GM12878 (cell line): ENCODE measurements around the gene MINDY3. TPM values are rescaled to one million over a fixed set of nuclear protein-coding genes. Genes with fewer than 3 reads are reported as not detected.

Source experiments
- ATAC-seq: fragments of 200-7000 bp; cut with Tn5 transposase; 3 replicates; pipeline ENCODE4 v1.9.1; 2020; ENCODE audit warnings: mild to moderate bottlenecking, moderate library complexity
- BruUV-seq: library from RNA; stranded (reverse); fragments of 400-500 nt; replicated peaks from 2 replicates; lab custom pipeline; 2021; lab: Mats Ljungman, UMichigan
- CTCF ChIA-PET: fragments of 300-600 bp; sonication (Branson Sonifier 250); formaldehyde crosslinking; extraction: SDS; loops from one replicate; lab custom pipeline; 2021; ENCODE audit warnings: inconsistent platforms; lab: Yijun Ruan, JAX
- POLR2A ChIA-PET: fragments of 350-600 bp; formaldehyde crosslinking; extraction: SDS; loops from one replicate; lab custom pipeline; 2021; ENCODE audit warnings: inconsistent platforms; lab: Charles Lee
- RAD21 ChIA-PET: fragments of 300-600 bp; sonication (Branson Sonifier 250); formaldehyde crosslinking; loops from one replicate; lab custom pipeline; 2023; ENCODE audit warnings: antibody characterized with exemption; ENCODE audit not compliant: unreplicated experiment; lab: Charles Lee
- SMC1A ChIA-PET: fragments of 300-600 bp; sonication (Branson Sonifier 250); formaldehyde crosslinking; loops from one replicate; lab custom pipeline; 2023; ENCODE audit not compliant: unreplicated experiment, uncharacterized antibody; lab: Charles Lee
- DNase-seq: peaks from one replicate; pipeline ENCODE4 v3.0.0-alpha.2; 2011; ENCODE audit warnings: low read depth, low spot score
- FAIRE-seq: peaks from 3 replicates; lab custom pipeline; 2011; peaks lifted over from hg19 to GRCh38; lab: Jason Lieb, UNC
- H2AFZ ChIP-seq: 2 replicates; pipeline ENCODE4 v1.6.0; 2011; ENCODE audit warnings: low read depth, low read length, control low read depth; ENCODE audit not compliant: control insufficient read depth
- H3K27ac ChIP-seq: 2 replicates; pipeline ENCODE4 v1.5.1; 2011; ENCODE audit warnings: control low read depth; ENCODE audit not compliant: control insufficient read depth, insufficient read depth
- H3K27me3 ChIP-seq, 2 experiments: replicated peaks in 1 of 2; 2 replicates each; pipeline versions ENCODE4 v1.6.0 to v1.6.1; 2011; ENCODE audit warnings: low read length in 1 of 2; ENCODE audit not compliant: control insufficient read depth in 2 of 2, insufficient read depth in 2 of 2
- H3K36me3 ChIP-seq, 2 experiments: 2 replicates each; pipeline ENCODE4 v1.5.1; 2011; ENCODE audit warnings: low read length in 1 of 2; ENCODE audit not compliant: control insufficient read depth in 2 of 2, insufficient read depth in 2 of 2
- H3K4me1 ChIP-seq: 2 replicates; pipeline ENCODE4 v1.6.1; 2011; ENCODE audit warnings: mild to moderate bottlenecking, low read length, moderate library complexity, mixed read lengths; ENCODE audit not compliant: control insufficient read depth, insufficient read depth
- H3K4me2 ChIP-seq: 2 replicates; pipeline ENCODE4 v1.6.0; 2011; ENCODE audit warnings: control low read depth; ENCODE audit not compliant: control insufficient read depth, insufficient read depth
- H3K4me3 ChIP-seq: fragments of 200-600 bp; sonication (generic); 2 replicates; pipeline ENCODE4 v1.5.1; 2016
- H3K79me2 ChIP-seq: 2 replicates; pipeline ENCODE4 v1.6.0; 2011; ENCODE audit warnings: low read length; ENCODE audit not compliant: control insufficient read depth, insufficient read depth
- H3K9ac ChIP-seq: 2 replicates; pipeline ENCODE4 v1.8.0; 2011; ENCODE audit warnings: low read length, control low read depth, mixed read lengths; ENCODE audit not compliant: control insufficient read depth, insufficient read depth
- H3K9me3 ChIP-seq: replicated peaks from 3 replicates; pipeline ENCODE4 v1.5.1; 2011; ENCODE audit warnings: mild to moderate bottlenecking, low read length; ENCODE audit not compliant: control insufficient read depth, insufficient read depth
- H4K20me1 ChIP-seq: 2 replicates; pipeline ENCODE4 v1.6.0; 2011; ENCODE audit not compliant: control insufficient read depth, insufficient read depth
- BHLHE40 ChIP-seq, 2 experiments: fragments of 450-650 bp in 1 of 2; IDR thresholded peaks; 2 replicates each; pipeline ENCODE4 v1.6.1; 2011 to 2017; ENCODE audit warnings: low read depth in 2 of 2, borderline replicate concordance in 1 of 2, improper control_type of control experiment in 1 of 2, low read length in 1 of 2, mild to moderate bottlenecking in 1 of 2
- E4F1 ChIP-seq: fragments of 450-650 bp; IDR thresholded peaks from 2 replicates; pipeline ENCODE4 v1.6.1; 2018; ENCODE audit warnings: borderline replicate concordance, mild to moderate bottlenecking; ENCODE audit not compliant: partially characterized antibody
- ETV6 ChIP-seq, 2 experiments: fragments of 450-650 bp in 1 of 2; IDR thresholded peaks in 1 of 2; conservative IDR thresholded peaks in 1 of 2; 2 replicates each; pipeline ENCODE4 v1.6.1; 2014; ENCODE audit warnings: antibody characterized with exemption in 1 of 2, borderline replicate concordance in 1 of 2, low read depth in 1 of 2, mild to moderate bottlenecking in 1 of 2, moderate library complexity in 1 of 2
- IKZF1 ChIP-seq: fragments of 450-650 bp; conservative IDR thresholded peaks from 2 replicates; pipeline ENCODE4 v1.6.1; 2017; ENCODE audit warnings: antibody characterized with exemption, mild to moderate bottlenecking
- MEF2B ChIP-seq: fragments of 450-650 bp; IDR thresholded peaks from 2 replicates; pipeline ENCODE4 v1.6.1; 2018; ENCODE audit warnings: mild to moderate bottlenecking, moderate library complexity; ENCODE audit not compliant: partially characterized antibody, poor library complexity, severe bottlenecking
- RB1 ChIP-seq: fragments of 450-650 bp; formaldehyde crosslinking; IDR thresholded peaks from 2 replicates; pipeline ENCODE4 v1.6.1; 2017; ENCODE audit warnings: mild to moderate bottlenecking, borderline replicate concordance
- RCOR1 ChIP-seq: conservative IDR thresholded peaks from 2 replicates; pipeline ENCODE4 v1.6.1; 2012; ENCODE audit warnings: low read depth, low read length, improper control_type of control experiment
- RUNX3 ChIP-seq: IDR thresholded peaks from 2 replicates; pipeline ENCODE4 v1.6.1; 2012; ENCODE audit warnings: low read length, inconsistent platforms
- SMAD5 ChIP-seq: IDR thresholded peaks from 2 replicates; pipeline ENCODE4 v1.6.1; 2016; ENCODE audit warnings: antibody characterized with exemption, low read depth
- SREBF2 ChIP-seq: IDR thresholded peaks from 2 replicates; pipeline ENCODE4 v1.6.1; 2012; ENCODE audit warnings: mild to moderate bottlenecking, low read length
- TCF3 ChIP-seq: IDR thresholded peaks from 2 replicates; pipeline ENCODE4 v1.6.1; 2012; ENCODE audit warnings: low read depth, mild to moderate bottlenecking, low read length, borderline replicate concordance; ENCODE audit not compliant: insufficient read depth
- YY1 ChIP-seq: IDR thresholded peaks from 2 replicates; pipeline ENCODE4 v1.6.1; 2011; ENCODE audit warnings: low read depth, mild to moderate bottlenecking, low read length
- WGBS: methylation state at CpG from one replicate; pipeline ENCODE4 v1.1.6; 2016; ENCODE audit warnings: low lambda C conversion rate; ENCODE audit not compliant: insufficient replicate concordance, insufficient coverage; ENCODE audit errors: missing lambda C conversion rate; 5-methylcytosine and 5-hydroxymethylcytosine counted together
- in situ Hi-C: fragments of 300-500 bp; cut with MboI; formaldehyde crosslinking; loops from 9 replicates; pipeline ENCODE4 v1.14.3; 2018; ENCODE audit warnings: mixed read lengths
- intact Hi-C: fragments of 100-400 bp; cut with micrococcal nuclease; formaldehyde crosslinking; loops from one replicate; pipeline ENCODE4 v1.14.2; 2022; ENCODE audit not compliant: unreplicated experiment
- polyA plus RNA-seq, 11 experiments: library from polyadenylated mRNA; depleted of rRNA in 4 of 11; unstranded in 6 of 11; stranded (reverse) in 5 of 11; fragments of >200 nt; fragmentation: Nextera tagmentation in 4 of 11; fragmentation: Illumina TruSeq in 1 of 11; extraction: Ambion mirVana in 4 of 11; extraction: Trizol in 1 of 11; gene quantifications; 1 replicate in 1 of 11; 2 replicates in 10 of 11; pipeline versions ENCODE4 v1.2.1 to v1.2.3, GENCODE V29; 2011 to 2016; ENCODE audit warnings: inconsistent platforms in 2 of 11, missing spikeins in 2 of 11, low read depth in 1 of 11
- total RNA-seq, 4 experiments: library from RNA; depleted of rRNA in 3 of 4; stranded (reverse); fragments of >200 nt in 3 of 4; fragmentation: Illumina TruSeq in 1 of 4; extraction: Trizol in 1 of 4; gene quantifications; 2 replicates each; pipeline versions ENCODE4 v1.2.1 to v1.2.3, GENCODE V29; 2013 to 2021

Gene MINDY3
- total and polyA plus RNA-seq, 10 of the 15 experiments (the other 5 are each of a cell fraction or from before 2014, with no cell fraction given), result 12.0 to 23.6 (median 15.7) TPM

- Histone ChIP-seq H2AFZ (no peak overlapping the region), H3K4me2 (no peak overlapping the region), H4K20me1 (no peaks in the 10 kb centered on the region), H3K9ac (no peak overlapping the region), H3K9me3 (no peaks in the 10 kb centered on the region), H3K27me3 (no peaks in the 10 kb centered on the region), H3K27ac (no peak overlapping the region), H3K79me2 (no peaks in the 10 kb centered on the region), H3K4me3 (no peak overlapping the region)
- BruUV-seq, result no TSS peak
- CTCF ChIA-PET, result interaction anchor here (1.1 kb wide), 1 partner anchor 157 kb away, joined by 5 read pairs; no protein-coding TSS in a partner anchor
- RAD21 ChIA-PET, result no interaction called here
- SMC1A ChIA-PET, result interaction anchor here (1.8 kb wide), 1 partner anchor 309 kb away, joined by 5 read pairs; no protein-coding TSS in a partner anchor
- intact Hi-C loops, result loop anchor here (5.0 kb wide), 2 partner anchors 91 to 311 kb away; no protein-coding TSS in a partner anchor
- in situ Hi-C loops, result no loop called here
- POLR2A ChIA-PET, result no interaction called here
- DNase-seq, result no peak
- no peak for FAIRE-seq
- TF ChIP-seq E4F1 (no peak), SREBF2 (no peak), TCF3 (no peak), SMAD5 (no peak), RUNX3 (0 out of 2 replicates have a peak, but pooled peaks have one; percentile 14), IKZF1 (0 out of 2 replicates have a peak, but pooled peaks have one; percentile 15), RCOR1 (no peak), RB1 (no peak), ETV6 (conservative IDR thresholded peaks at IDR 0.05 in 1 of 2, IDR thresholded peaks at IDR 0.05 in 1 of 2; ENCODE audit: borderline replicate concordance in 1 of 2, low read depth in 1 of 2) (no peak), MEF2B (no peak), BHLHE40 (IDR thresholded peaks at IDR 0.05; ENCODE audit: borderline replicate concordance in 1 of 2, low read depth in 2 of 2, low read length in 1 of 2) (no peak), YY1 (no peak)
- TF ChIP-seq, all 136 proteins: peak for 2
- no peak for ATAC-seq
- Histone ChIP-seq H3K4me1 (no peaks in the 10 kb centered on the region), H3K36me3 (no peaks in the 10 kb centered on the region)
- WGBS, result 66% methylated on average over 3 of the region's 3 CpGs
These were observed 117.5 kb downstream of the MINDY3 start for GRCh38 chr10:15742836-15743235.
